Activated CD8-positive, alpha-beta T cell treated with anti-CD3 and anti-CD28 coated beads, Interleukin-2, amount 10 ng/mL, durations not matched to agents 7 days and 5 days (primary cell): ENCODE results near the gene CHD8. TPM values are rescaled to one million over a fixed set of nuclear protein-coding genes. Genes with fewer than 3 reads are reported as not detected.

ENCODE experiments used
- ATAC-seq: fragments of 150-1000 bp; cut with Tn5 transposase; one replicate; pipeline ENCODE4 v1.10.0; 2021; ENCODE audit warnings: moderate library complexity
- CTCF ChIA-PET: fragments of 350-600 bp; sonication (Branson Sonifier 250); formaldehyde crosslinking; loops from one replicate; lab custom pipeline; 2021; ENCODE audit warnings: antibody characterized with exemption; lab: Charles Lee
- POLR2A ChIA-PET: fragments of 350-600 bp; sonication (Branson Sonifier 250); formaldehyde crosslinking; loops from one replicate; lab custom pipeline; 2021; ENCODE audit warnings: antibody characterized with exemption; lab: Charles Lee
- DNase-seq: peaks from one replicate; pipeline ENCODE4 v3.0.0-alpha.2; 2020
- H3K27ac Mint-ChIP-seq: one replicate; pipeline ENCODE4 v1.8.0; 2021; ENCODE audit warnings: mild to moderate bottlenecking, mixed read lengths
- H3K27me3 Mint-ChIP-seq: one replicate; pipeline ENCODE4 v1.8.0; 2021; ENCODE audit warnings: low read depth, mixed read lengths
- H3K36me3 Mint-ChIP-seq: one replicate; pipeline ENCODE4 v1.8.0; 2021; ENCODE audit warnings: low read depth, mixed read lengths
- H3K4me1 Mint-ChIP-seq: one replicate; pipeline ENCODE4 v1.8.0; 2021; ENCODE audit warnings: low read depth, mixed read lengths
- H3K4me3 Mint-ChIP-seq: one replicate; pipeline ENCODE4 v1.8.0; 2021; ENCODE audit warnings: mild to moderate bottlenecking, mixed read lengths
- H3K9me3 Mint-ChIP-seq: one replicate; pipeline ENCODE4 v1.8.0; 2022; ENCODE audit warnings: mixed read lengths; ENCODE audit not compliant: insufficient read depth
- total RNA-seq, 2 experiments: library from RNA; stranded (reverse); gene quantifications; one replicate each; pipeline ENCODE4 v1.2.3, GENCODE V29; 2021

The CHD8 gene
- total RNA-seq, 2 experiments from 2014 or later: 116 to 119 TPM

DNA sequence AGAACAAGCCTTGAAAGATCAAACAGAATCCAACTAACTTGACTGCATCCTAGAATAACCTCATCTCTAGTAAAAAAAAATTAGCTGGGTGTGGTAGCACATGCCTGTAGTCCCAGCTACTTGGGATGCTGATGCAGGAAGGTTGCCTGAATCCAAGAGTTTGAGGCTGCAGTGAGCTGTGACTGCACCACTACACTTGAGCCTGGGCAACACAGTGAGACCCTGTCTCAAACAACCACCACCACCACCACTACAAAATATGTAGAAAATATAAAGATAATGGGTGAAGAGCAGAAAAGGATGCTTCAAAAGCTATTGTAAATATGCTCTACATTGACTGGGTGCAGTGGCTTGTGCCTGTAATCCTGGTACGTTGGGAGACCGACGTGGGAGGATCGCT is 99.4 kb downstream of the CHD8 start:
- Mint-ChIP-seq H3K4me3 (no peak overlapping the region), H3K9me3 (no peaks in the 10 kb centered on the region), H3K36me3 (peaks cover 78% of the 10 kb centered on the region), H3K27ac (no peak overlapping the region), H3K4me1 (no peaks in the 10 kb centered on the region), H3K27me3 (no peaks in the 10 kb centered on the region)
- DNase-seq: no peak
- ChIA-PET CTCF (no interaction called here), POLR2A (interaction anchor here (1.1 to 1.2 kb wide), 2 partner anchors 26 to 163 kb away, joined by 3 to 4 read pairs; no protein-coding TSS in a partner anchor)
- ATAC-seq: no peak

DNA sequence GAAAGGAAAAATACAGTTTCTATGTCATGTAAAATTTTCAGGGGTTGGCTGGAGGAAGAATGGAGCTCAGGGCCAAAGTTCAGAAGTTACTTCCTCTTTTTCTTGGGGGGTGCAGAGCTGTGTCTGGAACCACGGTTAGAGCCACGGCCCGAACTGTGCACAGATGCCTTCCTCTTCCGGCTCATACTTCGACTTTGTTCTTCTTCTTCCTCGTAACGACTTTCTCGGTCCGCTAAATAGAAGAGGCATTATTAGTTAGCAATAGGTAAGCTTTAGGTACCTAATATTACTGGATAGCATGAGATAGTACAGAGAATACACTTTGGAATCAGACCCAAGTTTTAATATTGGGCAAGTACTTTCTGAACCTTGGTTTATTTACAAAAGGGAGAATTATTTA is 103.3 kb downstream of the CHD8 start:
- ChIA-PET CTCF (interaction anchor here (0.6 kb wide), 1 partner anchor 118 kb away, joined by 4 read pairs; no protein-coding TSS in a partner anchor), POLR2A (no interaction called here)
- H3K9me3 Mint-ChIP-seq: no peaks in the 10 kb centered on the region
- DNase-seq (no peak), ATAC-seq (no peak)
- no peak overlapping the region for H3K4me3 Mint-ChIP-seq
- H3K4me1 Mint-ChIP-seq: no peaks in the 10 kb centered on the region
- peaks cover 60% of the 10 kb centered on the region for H3K36me3 Mint-ChIP-seq
- H3K27ac Mint-ChIP-seq: peak overlapping the region; percentile 43
- H3K27me3 Mint-ChIP-seq: no peaks in the 10 kb centered on the region

DNA sequence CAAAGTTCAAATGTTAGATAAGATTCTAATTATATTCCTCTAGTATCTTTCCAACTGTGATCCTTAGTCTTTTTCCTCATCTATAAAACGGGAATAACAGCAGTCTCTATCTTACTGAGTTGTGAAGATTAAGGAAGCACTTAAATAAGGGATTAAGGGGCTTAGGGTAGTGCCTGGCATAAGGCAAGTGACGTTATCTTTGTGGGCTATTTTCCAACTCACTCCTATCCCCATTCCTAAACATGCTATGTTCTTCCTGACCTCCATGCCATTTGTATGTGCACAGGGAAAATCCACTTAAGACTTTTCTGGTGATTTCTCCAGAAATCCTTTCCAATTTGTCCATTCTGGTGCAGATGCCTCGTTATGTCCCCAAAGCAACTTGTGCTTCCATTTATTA is 105.4 kb downstream of the CHD8 start:
- ATAC-seq (no peak), DNase-seq (no peak)
- Mint-ChIP-seq H3K4me1 (no peaks in the 10 kb centered on the region), H3K4me3 (no peak overlapping the region), H3K9me3 (no peaks in the 10 kb centered on the region), H3K27me3 (no peaks in the 10 kb centered on the region), H3K36me3 (peaks cover 45% of the 10 kb centered on the region), H3K27ac (no peak overlapping the region)
- POLR2A ChIA-PET: interaction anchor here (1.1 kb wide), 1 partner anchor 147 kb away, joined by 3 read pairs; no protein-coding TSS in a partner anchor
- CTCF ChIA-PET: interaction anchor here (0.9 to 1.6 kb wide), 2 partner anchors 14 to 246 kb away, joined by 3 read pairs; no protein-coding TSS in a partner anchor

DNA sequence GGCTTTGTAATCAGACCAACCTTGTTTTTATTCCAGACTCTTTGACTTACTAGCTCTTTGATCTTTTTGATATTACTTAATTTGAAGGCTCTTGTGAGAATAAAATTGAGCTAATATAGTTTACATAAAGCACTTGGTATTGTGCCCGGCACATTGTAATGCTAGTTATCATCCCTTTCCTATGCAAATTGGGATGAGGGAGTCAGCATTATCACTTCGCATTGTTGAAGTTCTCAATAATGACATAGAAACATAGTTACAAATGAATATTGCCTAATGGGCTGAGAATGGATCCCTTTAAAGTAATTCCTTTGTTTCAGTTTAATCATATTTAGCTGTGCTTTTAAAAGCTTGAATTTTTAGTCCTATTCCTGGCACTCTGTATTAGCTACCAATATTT is 108.7 kb downstream of the CHD8 start:
- ATAC-seq (no peak), DNase-seq (no peak)
- Mint-ChIP-seq H3K9me3 (no peaks in the 10 kb centered on the region), H3K27me3 (peaks cover 3% of the 10 kb centered on the region), H3K4me1 (peaks cover 8% of the 10 kb centered on the region), H3K27ac (no peak overlapping the region), H3K4me3 (no peak overlapping the region), H3K36me3 (peaks cover 19% of the 10 kb centered on the region)
- POLR2A ChIA-PET: no interaction called here
- CTCF ChIA-PET: interaction anchor here (1.1 to 2.0 kb wide), 2 partner anchors 14 to 17 kb away, joined by 4 to 5 read pairs; no protein-coding TSS in a partner anchor

DNA sequence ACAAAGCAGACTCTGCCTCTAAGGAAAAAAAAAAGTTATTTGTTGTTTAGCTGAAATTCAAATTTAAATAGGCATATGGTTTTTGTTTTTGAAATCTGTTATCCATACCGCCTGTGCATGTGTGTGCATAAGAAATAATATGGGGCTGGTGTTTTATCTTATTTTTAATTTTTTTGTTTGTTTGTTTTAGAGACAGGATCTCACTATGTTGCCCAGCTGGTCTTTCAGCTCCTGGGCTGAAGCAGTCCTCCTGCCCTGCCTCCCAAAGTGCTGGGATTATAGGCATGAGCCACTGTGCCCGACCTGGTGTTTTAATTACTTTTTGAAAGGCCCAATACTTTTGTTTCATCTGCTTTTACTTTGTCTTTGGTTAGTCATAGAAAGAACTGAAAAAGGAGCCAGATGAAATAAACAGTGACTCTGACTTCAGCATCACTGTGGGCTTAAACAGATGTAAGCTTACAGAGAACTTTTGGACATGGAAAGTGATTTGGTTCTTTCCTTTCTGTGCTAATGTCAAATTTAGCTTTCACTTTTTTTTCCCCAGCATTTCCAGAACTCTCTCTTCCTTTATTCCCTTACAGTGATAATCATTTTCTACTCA is 109.3 kb downstream of the CHD8 start:
- Mint-ChIP-seq H3K36me3 (peaks cover 13% of the 10 kb centered on the region), H3K4me1 (peaks cover 8% of the 10 kb centered on the region), H3K27me3 (peaks cover 3% of the 10 kb centered on the region), H3K27ac (no peak overlapping the region), H3K4me3 (no peak overlapping the region), H3K9me3 (no peaks in the 10 kb centered on the region)
- DNase-seq (no peak), ATAC-seq (no peak)
- POLR2A ChIA-PET: no interaction called here
- CTCF ChIA-PET: interaction anchor here (1.1 to 2.0 kb wide), 2 partner anchors 14 to 17 kb away, joined by 4 to 5 read pairs; no protein-coding TSS in a partner anchor

DNA sequence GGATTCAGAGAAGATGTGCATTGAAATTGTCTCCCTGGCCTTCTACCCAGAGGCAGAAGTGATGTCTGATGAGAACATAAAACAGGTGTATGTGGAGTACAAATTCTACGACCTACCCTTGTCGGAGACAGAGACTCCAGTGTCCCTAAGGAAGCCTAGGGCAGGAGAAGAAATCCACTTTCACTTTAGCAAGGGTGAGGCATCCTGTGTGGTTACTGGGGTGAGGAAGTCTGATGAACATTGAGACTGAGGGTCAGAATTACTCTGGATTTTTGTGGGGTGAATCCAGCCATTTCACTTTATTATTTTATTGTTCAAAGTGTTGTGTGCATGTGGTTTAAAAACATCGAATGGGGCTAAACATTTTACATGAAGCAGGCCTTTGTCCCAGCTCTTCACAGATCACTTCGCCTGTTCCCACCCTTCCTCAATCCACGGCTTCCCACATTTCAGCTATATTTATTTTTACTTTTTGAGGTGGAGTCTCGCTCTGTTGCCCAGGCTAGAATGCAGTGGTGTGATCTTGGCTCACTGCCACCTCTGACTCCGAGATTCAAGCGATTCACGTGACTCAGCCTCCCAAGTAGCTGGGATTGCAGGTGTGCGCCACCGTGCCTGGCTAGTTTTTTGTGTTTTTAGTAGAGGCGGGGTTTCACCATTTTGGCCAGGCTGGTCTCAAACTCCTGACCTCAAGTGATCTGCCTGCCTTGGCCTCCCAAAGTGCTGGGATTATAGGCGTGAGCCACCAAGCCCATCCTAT is 112.7 kb downstream of the CHD8 start:
- Mint-ChIP-seq H3K27me3 (peaks cover 3% of the 10 kb centered on the region), H3K36me3 (no peaks in the 10 kb centered on the region), H3K27ac (no peak overlapping the region), H3K4me3 (no peak overlapping the region), H3K9me3 (no peaks in the 10 kb centered on the region), H3K4me1 (peaks cover 8% of the 10 kb centered on the region)
- ChIA-PET CTCF (no interaction called here), POLR2A (no interaction called here)
- ATAC-seq (no peak), DNase-seq (no peak)

Other genes with a start within 250 kb of the CHD8 start
- 100 to 1,000 TPM; 768 to 782 TPM for gene HNRNPC, start 186.7 kb downstream of the CHD8 start, total RNA-seq
- gene RPGRIP1, start 176.0 kb downstream of the CHD8 start, total RNA-seq: not detected
- 100 to 1,000 TPM; 136 to 138 TPM for gene SUPT16H, start 72.1 kb downstream of the CHD8 start, total RNA-seq
- gene RAB2B, start 20.8 kb upstream of the CHD8 start, total RNA-seq: 10 to 100 TPM; 20.7 to 22.1 TPM
- 10 to 100 TPM; 66.2 to 71.1 TPM for gene TOX4, start 21.1 kb upstream of the CHD8 start, total RNA-seq
- 10 to 100 TPM; 68.3 to 70.8 TPM for gene METTL3, start 55.2 kb upstream of the CHD8 start, total RNA-seq
- gene SALL2, start 70.2 kb upstream of the CHD8 start, total RNA-seq: 1 to 10 TPM; 1.9 to 2.0 TPM
- gene OR10G3, start 124.0 kb upstream of the CHD8 start, total RNA-seq: not detected
- not detected for gene OR10G2, start 178.8 kb upstream of the CHD8 start, total RNA-seq
- gene OR4E2, start 197.7 kb upstream of the CHD8 start, total RNA-seq: not detected
- gene OR4E1, start 217.7 kb upstream of the CHD8 start, total RNA-seq: under 1 TPM in 1 of 2 experiments, not detected in 1; 0.05 TPM